HepG2 (cell line): ENCODE data around the gene B4GALT3. TPM values are rescaled to one million over a fixed set of nuclear protein-coding genes. Genes with fewer than 3 reads are reported as not detected.
A peak's percentile ranks its signal among the peaks of the same experiment; 100 is the strongest.

ENCODE experiments used
- ARNTL ChIP-seq: sonication (generic); formaldehyde crosslinking; IDR thresholded peaks from 2 replicates; pipeline ENCODE4 v1.4.0; 2020; ENCODE audit warnings: mild to moderate bottlenecking, missing genetic modification reagents
- BCL6 ChIP-seq: IDR thresholded peaks from 2 replicates; pipeline ENCODE4 v1.6.1; 2016; ENCODE audit warnings: missing genetic modification reagents, missing compliant biosample characterization
- CREM ChIP-seq, 2 experiments: sonication (generic) in 1 of 2; formaldehyde crosslinking in 1 of 2; IDR thresholded peaks; 2 replicates each; pipeline versions ENCODE4 v1.4.0 to v1.6.1; 2016 to 2020; ENCODE audit warnings: antibody characterized with exemption in 1 of 2, mild to moderate bottlenecking in 1 of 2, missing genetic modification reagents in 1 of 2
- EHMT2 ChIP-seq: fragments of 200-600 bp; sonication (generic); IDR thresholded peaks from 2 replicates; pipeline ENCODE4 v1.7.0; 2017; ENCODE audit warnings: antibody characterized with exemption, low read depth, low read length, borderline replicate concordance
- ERF ChIP-seq: IDR thresholded peaks from 2 replicates; pipeline ENCODE4 v1.6.1; 2018; ENCODE audit warnings: missing biosample characterization, missing genetic modification reagents
- JUNB ChIP-seq: sonication (generic); formaldehyde crosslinking; IDR thresholded peaks from 2 replicates; pipeline ENCODE4 v1.8.0; 2022; ENCODE audit warnings: missing genetic modification reagents, mild to moderate bottlenecking, borderline replicate concordance
- MAZ ChIP-seq, 2 experiments: sonication (generic) in 1 of 2; formaldehyde crosslinking in 1 of 2; IDR thresholded peaks; 2 replicates each; pipeline versions ENCODE4 v1.5.0 to v1.6.1; 2012 to 2020; ENCODE audit warnings: low read depth in 2 of 2, mild to moderate bottlenecking in 2 of 2, borderline replicate concordance in 1 of 2, improper control_type of control experiment in 1 of 2, low read length in 1 of 2, missing genetic modification reagents in 1 of 2, moderate library complexity in 1 of 2
- MTA1 ChIP-seq: sonication (generic); formaldehyde crosslinking; IDR thresholded peaks from 2 replicates; pipeline ENCODE4 v1.4.0; 2020; ENCODE audit warnings: missing genetic modification reagents, mild to moderate bottlenecking, borderline replicate concordance
- NR1H2 ChIP-seq: sonication (generic); formaldehyde crosslinking; IDR thresholded peaks from 2 replicates; pipeline ENCODE4 v1.8.1; 2022; ENCODE audit warnings: low read depth, missing genetic modification reagents, borderline replicate concordance
- SPEN ChIP-seq: sonication (generic); formaldehyde crosslinking; IDR thresholded peaks from 2 replicates; pipeline ENCODE4 v1.5.1; 2020; ENCODE audit warnings: low read depth, mild to moderate bottlenecking, missing genetic modification reagents
- TEAD3 ChIP-seq: optimal IDR thresholded peaks from 2 replicates; pipeline ENCODE3; 2016; ENCODE audit warnings: borderline replicate concordance
- TFAP4 ChIP-seq: sonication (generic); IDR thresholded peaks from 2 replicates; pipeline ENCODE4 v1.6.1; 2016; ENCODE audit warnings: low read depth, borderline replicate concordance
- ZNF17 ChIP-seq: sonication (generic); formaldehyde crosslinking; IDR thresholded peaks from 2 replicates; pipeline ENCODE4 v1.5.0; 2020; ENCODE audit warnings: mild to moderate bottlenecking, missing genetic modification reagents
- ZNF33B ChIP-seq: sonication (generic); formaldehyde crosslinking; IDR thresholded peaks from 2 replicates; pipeline ENCODE4 v1.5.1; 2020; ENCODE audit warnings: mild to moderate bottlenecking, missing genetic modification reagents
- ZNF343 ChIP-seq: sonication (generic); formaldehyde crosslinking; IDR thresholded peaks from 2 replicates; pipeline ENCODE4 v1.4.0; 2020; ENCODE audit warnings: mild to moderate bottlenecking, missing genetic modification reagents
- ZNF484 ChIP-seq: sonication (generic); formaldehyde crosslinking; IDR thresholded peaks from 2 replicates; pipeline ENCODE4 v1.5.1; 2020; ENCODE audit warnings: mild to moderate bottlenecking, low read depth, missing genetic modification reagents, borderline replicate concordance
- ZNF576 ChIP-seq: sonication (generic); formaldehyde crosslinking; IDR thresholded peaks from 2 replicates; pipeline ENCODE4 v1.4.0; 2020; ENCODE audit warnings: mild to moderate bottlenecking, missing genetic modification reagents
- polyA plus RNA-seq, 8 experiments: library from polyadenylated mRNA; depleted of rRNA in 3 of 8; stranded (reverse) in 7 of 8; unstranded in 1 of 8; fragments of >200 nt; fragmentation: Illumina TruSeq in 4 of 8; extraction: Trizol in 4 of 8; gene quantifications; 2 replicates each; pipeline versions ENCODE4 v1.2.1 to v1.2.3, GENCODE V29; 2011 to 2016; ENCODE audit warnings: low read depth in 4 of 8, missing spikeins in 1 of 8, mixed read lengths in 1 of 8; ENCODE audit not compliant: insufficient read depth in 1 of 8
- total RNA-seq, 5 experiments: library from RNA; depleted of rRNA; stranded (reverse); fragments of >200 nt; fragmentation: Illumina TruSeq; extraction: Trizol; gene quantifications; 2 replicates each; pipeline ENCODE4 v1.2.3, GENCODE V29; 2016; ENCODE audit warnings: low read depth in 1 of 5
- TF ChIP-seq, protein P1 (sequence below): sonication (generic); formaldehyde crosslinking; IDR thresholded peaks from 2 replicates; pipeline ENCODE4 v1.4.0; 2020; ENCODE audit warnings: mild to moderate bottlenecking, low read depth, missing genetic modification reagents
- TF ChIP-seq, protein P2 (sequence below): sonication (generic); formaldehyde crosslinking; IDR thresholded peaks from 2 replicates; pipeline ENCODE4 v1.4.0; 2020; ENCODE audit warnings: mild to moderate bottlenecking, missing genetic modification reagents, borderline replicate concordance
- TF ChIP-seq, protein P3 (sequence below): IDR thresholded peaks from 2 replicates; pipeline ENCODE4 v1.6.1; 2016; ENCODE audit warnings: missing compliant biosample characterization, missing genetic modification reagents, borderline replicate concordance
- TF ChIP-seq, protein P4 (sequence below): fragments of 450-650 bp; IDR thresholded peaks from 2 replicates; pipeline ENCODE4 v1.6.1; 2016

Gene B4GALT3
- total and polyA plus RNA-seq, 2 of the 13 experiments (the other 11 are each of a cell fraction or from before 2014, with no cell fraction given) = 35.6 to 40.4 TPM

DNA sequence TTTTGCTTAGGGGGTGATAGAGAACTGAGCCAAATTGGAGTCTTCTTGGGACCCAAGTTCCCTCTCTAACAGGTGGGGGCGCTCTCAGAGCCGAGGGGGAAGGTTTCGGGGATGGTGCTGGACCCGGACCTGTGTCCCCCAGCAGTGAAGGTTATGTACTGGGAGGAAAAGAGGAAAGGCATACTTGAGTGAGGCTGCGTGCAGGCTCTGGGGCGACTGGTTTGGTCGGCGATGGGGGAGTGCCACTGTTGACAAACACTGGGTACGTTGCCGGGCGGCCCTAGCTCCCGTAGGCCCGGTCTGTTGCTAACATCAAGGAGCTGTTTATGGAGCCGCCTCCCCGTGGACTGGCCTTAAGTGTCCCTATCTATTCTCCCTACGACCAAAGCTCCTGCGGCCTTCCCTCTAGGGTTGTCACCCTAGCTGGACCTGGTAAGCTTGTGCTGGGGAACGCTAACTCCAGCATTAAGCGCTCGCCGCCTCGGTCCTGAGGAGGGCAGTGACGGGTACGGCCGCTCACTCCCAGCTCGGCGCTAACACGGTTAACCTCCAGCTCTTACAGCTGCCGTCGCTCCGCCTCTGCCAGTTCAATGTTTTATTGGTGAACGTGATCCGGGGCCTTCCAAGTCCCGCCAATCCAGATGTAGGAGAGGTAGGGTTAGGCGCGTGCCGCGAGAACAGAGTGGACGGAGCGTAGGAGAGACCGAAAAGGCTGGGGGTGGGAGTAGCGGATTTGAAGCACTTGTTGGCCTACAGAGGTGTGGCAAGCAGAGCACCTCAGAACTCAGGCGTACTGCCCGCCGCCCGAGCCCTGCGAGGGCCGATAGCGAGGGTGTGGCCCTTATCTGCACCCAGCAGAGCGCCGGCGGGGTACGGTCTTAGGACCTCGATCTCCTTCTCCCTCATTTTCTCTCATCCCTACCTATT lies 11.3 kb downstream of the B4GALT3 start, which contains the start of gene PPOX (continued):
- TF ChIP-seq TFAP4 (peak; percentile 80; the same call in 1 of the 2 replicates), CREM (IDR thresholded peaks at IDR 0.05) (peak; percentile 78), CREM (CRISPR knock-in tag; IDR thresholded peaks at IDR 0.05) (no peak), ZNF17 (CRISPR knock-in tag) (no peak), ZNF33B (CRISPR knock-in tag) (0 out of 2 replicates have a peak, but pooled peaks have one; percentile 27), ZNF576 (CRISPR knock-in tag) (no peak), BCL6 (CRISPR knock-in tag) (no peak), JUNB (CRISPR knock-in tag) (no peak), ARNTL (0 out of 2 replicates have a peak, but pooled peaks have one; percentile 20), TEAD3 (CRISPR knock-in tag) (no peak), MTA1 (CRISPR knock-in tag) (0 out of 2 replicates have a peak, but pooled peaks have one; percentile 16), ZNF343 (CRISPR knock-in tag) (no peak; the same call in 1 of the 2 replicates), EHMT2 (no peak), ZNF484 (CRISPR knock-in tag) (no peak), ERF (CRISPR knock-in tag) (peak; percentile 69), SPEN (CRISPR knock-in tag) (peak; percentile 87), NR1H2 (CRISPR knock-in tag) (no peak), MAZ (IDR thresholded peaks at IDR 0.05; ENCODE audit: borderline replicate concordance, low read depth, low read length) (peak; percentile 62; the same call in 1 of the 2 replicates), MAZ (CRISPR knock-in tag; IDR thresholded peaks at IDR 0.05; ENCODE audit: low read depth) (peak; percentile 86)
- TF ChIP-seq, protein P1, sequence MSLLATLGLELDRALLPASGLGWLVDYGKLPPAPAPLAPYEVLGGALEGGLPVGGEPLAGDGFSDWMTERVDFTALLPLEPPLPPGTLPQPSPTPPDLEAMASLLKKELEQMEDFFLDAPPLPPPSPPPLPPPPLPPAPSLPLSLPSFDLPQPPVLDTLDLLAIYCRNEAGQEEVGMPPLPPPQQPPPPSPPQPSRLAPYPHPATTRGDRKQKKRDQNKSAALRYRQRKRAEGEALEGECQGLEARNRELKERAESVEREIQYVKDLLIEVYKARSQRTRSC (CRISPR knock-in tag) = no peak
- TF ChIP-seq, protein P2, sequence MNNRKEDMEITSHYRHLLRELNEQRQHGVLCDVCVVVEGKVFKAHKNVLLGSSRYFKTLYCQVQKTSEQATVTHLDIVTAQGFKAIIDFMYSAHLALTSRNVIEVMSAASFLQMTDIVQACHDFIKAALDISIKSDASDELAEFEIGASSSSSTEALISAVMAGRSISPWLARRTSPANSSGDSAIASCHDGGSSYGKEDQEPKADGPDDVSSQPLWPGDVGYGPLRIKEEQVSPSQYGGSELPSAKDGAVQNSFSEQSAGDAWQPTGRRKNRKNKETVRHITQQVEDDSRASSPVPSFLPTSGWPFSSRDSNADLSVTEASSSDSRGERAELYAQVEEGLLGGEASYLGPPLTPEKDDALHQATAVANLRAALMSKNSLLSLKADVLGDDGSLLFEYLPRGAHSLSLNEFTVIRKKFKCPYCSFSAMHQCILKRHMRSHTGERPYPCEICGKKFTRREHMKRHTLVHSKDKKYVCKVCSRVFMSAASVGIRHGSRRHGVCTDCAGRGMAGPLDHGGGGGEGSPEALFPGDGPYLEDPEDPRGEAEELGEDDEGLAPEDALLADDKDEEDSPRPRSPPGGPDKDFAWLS (CRISPR knock-in tag) = no peak
- TF ChIP-seq, protein P3, sequence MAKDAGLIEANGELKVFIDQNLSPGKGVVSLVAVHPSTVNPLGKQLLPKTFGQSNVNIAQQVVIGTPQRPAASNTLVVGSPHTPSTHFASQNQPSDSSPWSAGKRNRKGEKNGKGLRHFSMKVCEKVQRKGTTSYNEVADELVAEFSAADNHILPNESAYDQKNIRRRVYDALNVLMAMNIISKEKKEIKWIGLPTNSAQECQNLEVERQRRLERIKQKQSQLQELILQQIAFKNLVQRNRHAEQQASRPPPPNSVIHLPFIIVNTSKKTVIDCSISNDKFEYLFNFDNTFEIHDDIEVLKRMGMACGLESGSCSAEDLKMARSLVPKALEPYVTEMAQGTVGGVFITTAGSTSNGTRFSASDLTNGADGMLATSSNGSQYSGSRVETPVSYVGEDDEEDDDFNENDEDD (CRISPR knock-in tag) = peak; percentile 91; the same call in 1 of the 2 replicates
- TF ChIP-seq, protein P4, sequence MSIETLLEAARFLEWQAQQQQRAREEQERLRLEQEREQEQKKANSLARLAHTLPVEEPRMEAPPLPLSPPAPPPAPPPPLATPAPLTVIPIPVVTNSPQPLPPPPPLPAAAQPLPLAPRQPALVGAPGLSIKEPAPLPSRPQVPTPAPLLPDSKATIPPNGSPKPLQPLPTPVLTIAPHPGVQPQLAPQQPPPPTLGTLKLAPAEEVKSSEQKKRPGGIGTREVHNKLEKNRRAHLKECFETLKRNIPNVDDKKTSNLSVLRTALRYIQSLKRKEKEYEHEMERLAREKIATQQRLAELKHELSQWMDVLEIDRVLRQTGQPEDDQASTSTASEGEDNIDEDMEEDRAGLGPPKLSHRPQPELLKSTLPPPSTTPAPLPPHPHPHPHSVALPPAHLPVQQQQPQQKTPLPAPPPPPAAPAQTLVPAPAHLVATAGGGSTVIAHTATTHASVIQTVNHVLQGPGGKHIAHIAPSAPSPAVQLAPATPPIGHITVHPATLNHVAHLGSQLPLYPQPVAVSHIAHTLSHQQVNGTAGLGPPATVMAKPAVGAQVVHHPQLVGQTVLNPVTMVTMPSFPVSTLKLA = no peak; the same call in 1 of the 2 replicates
